GM12892 (cell line): ENCODE data around the gene PRKCQ.

ENCODE experiments used
- POLR2A ChIP-seq: IDR thresholded peaks from 2 replicates; pipeline ENCODE4 v1.6.1; 2011; ENCODE audit warnings: low read depth, low read length, control low read depth
- POLR2AphosphoS5 ChIP-seq: IDR thresholded peaks from 2 replicates; pipeline ENCODE4 v1.6.1; 2011; ENCODE audit warnings: low read depth, low read length, control low read depth

GRCh38 chr10:6386346-6386745, 193.7 kb downstream of the PRKCQ start:
- TF ChIP-seq POLR2AphosphoS5, result no peak
- no peak for TF ChIP-seq POLR2A
